Measurements from ENCODE around the gene RNF44.
A peak's percentile ranks its signal among the peaks of the same experiment; 100 is the strongest.

RNF44 gene

GRCh38 chr5:176536902-176537553, at the start of gene RNF44:
Gene RNF44 (minus strand): TSS chr5:176537402. CDS start chr5:176532472, 4,930 bp downstream.
- DNase-seq (ENCODE audit: low read depth in 2 of 2) = peak; percentile 96 to 97

- no peak for DNase-seq (ENCODE audit: low read depth in 2 of 2)
Measured at GRCh38 chr5:176583076-176583475, 45.9 kb upstream of the RNF44 start.

GRCh38 chr5:176581361-176581760, 44.2 kb upstream of the RNF44 start:
- no peak for DNase-seq (ENCODE audit: low read depth in 2 of 2)

GRCh38 chr5:176579323-176579722, 42.1 kb upstream of the RNF44 start:
- no peak for DNase-seq (ENCODE audit: low read depth in 2 of 2)

- DNase-seq (ENCODE audit: low read depth in 2 of 2) = no peak
Measured at GRCh38 chr5:176578391-176578808, 41.2 kb upstream of the RNF44 start.

- DNase-seq (ENCODE audit: low read depth in 2 of 2) = no peak
Measured at GRCh38 chr5:176577312-176578176, 40.3 kb upstream of the RNF44 start.

GRCh38 chr5:176575488-176576422, 38.6 kb upstream of the RNF44 start:
- DNase-seq (ENCODE audit: low read depth in 2 of 2) = no peak

GRCh38 chr5:176575066-176575465, 37.9 kb upstream of the RNF44 start:
- DNase-seq (ENCODE audit: low read depth in 2 of 2) = no peak

GRCh38 chr5:176574297-176574591, 37.0 kb upstream of the RNF44 start:
- no peak for DNase-seq (ENCODE audit: low read depth in 2 of 2)

- DNase-seq (ENCODE audit: low read depth in 2 of 2) = peak; percentile 52 to 73
Measured at GRCh38 chr5:176573564-176574296, 36.5 kb upstream of the RNF44 start.

- DNase-seq (ENCODE audit: low read depth in 2 of 2) = no peak
Measured at GRCh38 chr5:176570044-176570443, 32.8 kb upstream of the RNF44 start.

GRCh38 chr5:176568657-176569056, 31.5 kb upstream of the RNF44 start:
- no peak for DNase-seq (ENCODE audit: low read depth in 2 of 2)

GRCh38 chr5:176565760-176566288, 28.6 kb upstream of the RNF44 start:
- no peak for DNase-seq (ENCODE audit: low read depth in 2 of 2)

- no peak for DNase-seq (ENCODE audit: low read depth in 2 of 2)
Measured at GRCh38 chr5:176564002-176564401, 26.8 kb upstream of the RNF44 start.

GRCh38 chr5:176562189-176562588, 25.0 kb upstream of the RNF44 start:
- no peak for DNase-seq (ENCODE audit: low read depth in 2 of 2)

- no peak for DNase-seq (ENCODE audit: low read depth in 2 of 2)
Measured at GRCh38 chr5:176561259-176561658, 24.1 kb upstream of the RNF44 start.

GRCh38 chr5:176560364-176560763, 23.2 kb upstream of the RNF44 start:
- DNase-seq (ENCODE audit: low read depth in 2 of 2) = peak in 1 of 2 donors; percentile 41

- no peak for DNase-seq (ENCODE audit: low read depth in 2 of 2)
Measured at GRCh38 chr5:176559683-176560082, 22.5 kb upstream of the RNF44 start.

- DNase-seq (ENCODE audit: low read depth in 2 of 2) = no peak
Measured at GRCh38 chr5:176557846-176558245, 20.6 kb upstream of the RNF44 start.

- DNase-seq (ENCODE audit: low read depth in 2 of 2) = no peak
Measured at GRCh38 chr5:176553260-176554085, 16.3 kb upstream of the RNF44 start.

All from stimulated activated CD4-positive, alpha-beta T cell treated with anti-CD3 and anti-CD28 coated beads, Interleukin-15, amount 100 ng/mL, for 48 hours (primary cell).